HG03025 (cell line): ENCODE data around the gene GFOD1.
"Not testable (repeated sequence)": the region's sequence is repeated elsewhere in the genome, so short reads cannot be mapped to it uniquely, and the experiment has no call there.

Experiments
- ATAC-seq: cut with Tn5 transposase; IDR thresholded peaks from one replicate; pipeline ENCODE4 v1.9.1; 2021; ENCODE audit warnings: mild to moderate bottlenecking, moderate library complexity; ENCODE audit not compliant: unreplicated experiment, low FRiP score

The GFOD1 gene

GRCh38 chr6:13445744-13446115 is 41.7 kb downstream of the GFOD1 start:
- no peak for ATAC-seq

GRCh38 chr6:13445005-13445743 is 42.2 kb downstream of the GFOD1 start:
- no peak for ATAC-seq

GRCh38 chr6:13444604-13445003 is 42.8 kb downstream of the GFOD1 start:
- no peak for ATAC-seq

- not testable (repeated sequence) for ATAC-seq
Measured at GRCh38 chr6:13443978-13444377, 43.4 kb downstream of the GFOD1 start.

GRCh38 chr6:13441778-13442177 is 45.6 kb downstream of the GFOD1 start:
- ATAC-seq, result no peak

GRCh38 chr6:13439644-13440043 is 47.8 kb downstream of the GFOD1 start:
- no peak for ATAC-seq

GRCh38 chr6:13438126-13438525 is 49.3 kb downstream of the GFOD1 start:
- ATAC-seq, result no peak

GRCh38 chr6:13437218-13437996 is 50.0 kb downstream of the GFOD1 start:
- ATAC-seq, result no peak

GRCh38 chr6:13436399-13437217 is 50.8 kb downstream of the GFOD1 start:
- no peak for ATAC-seq

GRCh38 chr6:13435477-13436246 is 51.7 kb downstream of the GFOD1 start:
- no peak for ATAC-seq

- ATAC-seq, result no peak
Measured at GRCh38 chr6:13434777-13435176, 52.6 kb downstream of the GFOD1 start.

GRCh38 chr6:13434135-13434775 is 53.1 kb downstream of the GFOD1 start:
- not testable (repeated sequence) for ATAC-seq

GRCh38 chr6:13433709-13434121 is 53.7 kb downstream of the GFOD1 start:
- no peak for ATAC-seq

GRCh38 chr6:13432526-13433184 is 54.7 kb downstream of the GFOD1 start:
- ATAC-seq, result no peak

GRCh38 chr6:13431861-13432465 is 55.4 kb downstream of the GFOD1 start:
- ATAC-seq, result no peak

GRCh38 chr6:13431059-13431656 is 56.2 kb downstream of the GFOD1 start:
- ATAC-seq, result no peak

GRCh38 chr6:13429406-13429753 is 58.0 kb downstream of the GFOD1 start:
- ATAC-seq, result no peak

- ATAC-seq, result peak; percentile 20
Measured at GRCh38 chr6:13428583-13429405, 58.6 kb downstream of the GFOD1 start.
